Measurements from ENCODE around the gene HSD17B3. TPM values are rescaled to one million over a fixed set of nuclear protein-coding genes. Genes with fewer than 3 reads are reported as not detected.

HSD17B3 gene
- total RNA-seq, 2 experiments from 2014 or later, result 0.42 to 0.80 TPM

DNA sequence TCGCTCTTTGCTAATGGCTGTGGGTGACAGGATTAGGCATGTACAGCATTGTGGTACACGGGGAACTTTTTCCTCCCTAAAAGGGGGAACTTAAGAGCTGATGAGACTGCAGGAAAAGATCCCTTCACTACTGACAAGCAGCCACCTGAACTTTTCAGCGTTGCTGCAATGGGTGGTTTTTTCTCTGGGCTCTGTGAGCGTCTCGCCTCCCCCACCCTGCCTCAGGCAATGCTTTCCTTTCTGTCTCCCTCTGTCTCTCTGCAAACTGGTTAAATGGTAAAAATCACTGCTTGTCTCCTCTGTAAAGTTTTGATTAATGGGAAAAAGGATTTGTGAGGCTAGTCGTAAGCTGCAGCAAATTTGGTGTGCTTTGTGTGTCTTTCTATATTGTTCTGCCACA, 20.3 kb downstream of the HSD17B3 start:
- Mint-ChIP-seq H3K4me1 (ENCODE audit: low read depth) (no peaks in the 10 kb centered on the region), H3K27ac (no peak overlapping the region), H3K27me3 (peaks cover 9% of the 10 kb centered on the region), H3K9me3 (peaks cover 2% of the 10 kb centered on the region), H3K4me3 (no peak overlapping the region), H3K36me3 (ENCODE audit: low read depth) (no peaks in the 10 kb centered on the region)
- CTCF ChIA-PET, result no interaction called here
- no peaks in the 10 kb centered on the region for H3K27me3 ChIP-seq (ENCODE audit: control insufficient read depth in 1 of 2, insufficient read depth in 2 of 2, low read length in 2 of 2)
- H3K27ac ChIP-seq (ENCODE audit: low read depth in 1 of 2, low read length in 2 of 2), result no peak overlapping the region
- ATAC-seq (ENCODE audit: poor library complexity), result no peak
- no peaks in the 10 kb centered on the region for H3K9me3 ChIP-seq (ENCODE audit: control insufficient read depth in 1 of 2, insufficient read depth in 1 of 2, low read length in 2 of 2)
- intact Hi-C loops (cut with DNase I, micrococcal nuclease), result no loop called here
- POLR2A ChIA-PET, result no interaction called here
- DNase-seq, result no peak
- TF ChIP-seq, protein P1, sequence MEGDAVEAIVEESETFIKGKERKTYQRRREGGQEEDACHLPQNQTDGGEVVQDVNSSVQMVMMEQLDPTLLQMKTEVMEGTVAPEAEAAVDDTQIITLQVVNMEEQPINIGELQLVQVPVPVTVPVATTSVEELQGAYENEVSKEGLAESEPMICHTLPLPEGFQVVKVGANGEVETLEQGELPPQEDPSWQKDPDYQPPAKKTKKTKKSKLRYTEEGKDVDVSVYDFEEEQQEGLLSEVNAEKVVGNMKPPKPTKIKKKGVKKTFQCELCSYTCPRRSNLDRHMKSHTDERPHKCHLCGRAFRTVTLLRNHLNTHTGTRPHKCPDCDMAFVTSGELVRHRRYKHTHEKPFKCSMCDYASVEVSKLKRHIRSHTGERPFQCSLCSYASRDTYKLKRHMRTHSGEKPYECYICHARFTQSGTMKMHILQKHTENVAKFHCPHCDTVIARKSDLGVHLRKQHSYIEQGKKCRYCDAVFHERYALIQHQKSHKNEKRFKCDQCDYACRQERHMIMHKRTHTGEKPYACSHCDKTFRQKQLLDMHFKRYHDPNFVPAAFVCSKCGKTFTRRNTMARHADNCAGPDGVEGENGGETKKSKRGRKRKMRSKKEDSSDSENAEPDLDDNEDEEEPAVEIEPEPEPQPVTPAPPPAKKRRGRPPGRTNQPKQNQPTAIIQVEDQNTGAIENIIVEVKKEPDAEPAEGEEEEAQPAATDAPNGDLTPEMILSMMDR (IDR thresholded peaks at IDR 0.05), result no peak
- H3K36me3 ChIP-seq (ENCODE audit: insufficient read depth, low read length), result no peaks in the 10 kb centered on the region
- H3K4me3 ChIP-seq (ENCODE audit: low read length), result no peak overlapping the region
- no peaks in the 10 kb centered on the region for H3K4me1 ChIP-seq (ENCODE audit: insufficient read depth, low read length)

DNA sequence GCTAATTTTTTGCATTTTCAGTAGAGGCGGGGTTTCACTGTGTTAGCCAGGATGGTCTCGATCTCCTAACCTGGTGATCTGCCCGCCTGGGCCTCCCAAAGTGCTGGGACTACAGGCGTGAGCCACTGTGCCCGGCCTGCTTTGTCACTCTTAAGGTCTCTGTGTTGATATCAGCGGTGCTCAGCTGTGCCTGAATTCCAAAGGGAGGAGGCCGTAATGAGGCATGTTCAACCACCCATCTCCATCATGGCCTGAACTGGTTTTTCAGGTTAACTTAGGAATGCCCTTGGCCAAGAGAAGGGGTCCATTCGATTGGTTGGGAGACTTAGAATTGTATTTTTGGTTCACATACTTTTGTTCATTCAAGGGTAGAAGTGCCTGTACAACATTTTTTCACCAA, 22.0 kb downstream of the HSD17B3 start:
- DNase-seq (no peak), ATAC-seq (ENCODE audit: poor library complexity) (no peak)
- H3K9me3 Mint-ChIP-seq, result peaks cover 8% of the 10 kb centered on the region
- CTCF ChIA-PET, result no interaction called here
- Histone ChIP-seq H3K9me3 (ENCODE audit: control insufficient read depth in 1 of 2, insufficient read depth in 1 of 2, low read length in 2 of 2) (peaks cover 0 to 4% of the 10 kb centered on the region in 2 experiments), H3K27me3 (ENCODE audit: control insufficient read depth in 1 of 2, insufficient read depth in 2 of 2, low read length in 2 of 2) (no peaks in the 10 kb centered on the region), H3K27ac (ENCODE audit: low read depth in 1 of 2, low read length in 2 of 2) (no peak overlapping the region), H3K4me3 (ENCODE audit: low read length) (no peak overlapping the region), H3K4me1 (ENCODE audit: insufficient read depth, low read length) (no peaks in the 10 kb centered on the region), H3K36me3 (ENCODE audit: insufficient read depth, low read length) (no peaks in the 10 kb centered on the region)
- TF ChIP-seq, protein P1 (IDR thresholded peaks at IDR 0.05), result no peak
- intact Hi-C loops (cut with DNase I, micrococcal nuclease), result no loop called here
- H3K27ac Mint-ChIP-seq, result no peak overlapping the region
- H3K36me3 Mint-ChIP-seq (ENCODE audit: low read depth), result no peaks in the 10 kb centered on the region
- no peak overlapping the region for H3K4me3 Mint-ChIP-seq
- no peaks in the 10 kb centered on the region for H3K4me1 Mint-ChIP-seq (ENCODE audit: low read depth)
- H3K27me3 Mint-ChIP-seq, result peaks cover 9% of the 10 kb centered on the region
- POLR2A ChIA-PET, result no interaction called here

DNA sequence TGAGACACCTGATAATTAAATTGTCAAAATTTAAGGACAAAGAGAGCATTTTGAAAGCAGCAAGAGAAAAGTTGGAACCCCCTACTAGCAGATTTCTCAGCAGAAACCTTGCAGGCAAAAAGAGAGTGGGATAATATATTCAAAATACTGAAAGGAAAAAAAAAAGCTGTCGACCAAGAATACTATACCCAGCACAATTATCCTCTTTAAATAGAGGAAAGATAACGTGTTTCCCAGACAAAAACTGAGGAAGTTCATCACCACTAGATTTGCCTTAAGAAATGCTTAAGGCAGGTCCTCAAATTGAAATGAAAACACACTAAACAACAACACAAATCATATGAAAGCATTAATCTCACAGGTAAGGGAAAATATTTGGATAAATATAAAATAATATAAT, 27.0 kb downstream of the HSD17B3 start:
- ATAC-seq (ENCODE audit: poor library complexity), result no peak
- Mint-ChIP-seq H3K4me1 (ENCODE audit: low read depth) (no peaks in the 10 kb centered on the region), H3K9me3 (peaks cover 11% of the 10 kb centered on the region), H3K27me3 (peaks cover 3% of the 10 kb centered on the region), H3K36me3 (ENCODE audit: low read depth) (no peaks in the 10 kb centered on the region), H3K27ac (no peak overlapping the region), H3K4me3 (no peak overlapping the region)
- no peaks in the 10 kb centered on the region for H3K27me3 ChIP-seq (ENCODE audit: control insufficient read depth in 1 of 2, insufficient read depth in 2 of 2, low read length in 2 of 2)
- no peaks in the 10 kb centered on the region for H3K4me1 ChIP-seq (ENCODE audit: insufficient read depth, low read length)
- TF ChIP-seq, protein P1 (IDR thresholded peaks at IDR 0.05), result no peak
- H3K4me3 ChIP-seq (ENCODE audit: low read length), result no peak overlapping the region
- ChIA-PET CTCF (no interaction called here), POLR2A (no interaction called here)
- no peaks in the 10 kb centered on the region for H3K36me3 ChIP-seq (ENCODE audit: insufficient read depth, low read length)
- H3K9me3 ChIP-seq (ENCODE audit: control insufficient read depth in 1 of 2, insufficient read depth in 1 of 2, low read length in 2 of 2), result peaks cover 4 to 12% of the 10 kb centered on the region in 2 experiments
- no peak for DNase-seq
- no peak overlapping the region for H3K27ac ChIP-seq (ENCODE audit: low read depth in 1 of 2, low read length in 2 of 2)
- intact Hi-C loops (cut with DNase I, micrococcal nuclease), result no loop called here
